ENCODE results near the gene XRCC4. TPM values are rescaled to one million over a fixed set of nuclear protein-coding genes. Genes with fewer than 3 reads are reported as not detected.

The XRCC4 gene
- total and polyA plus RNA-seq, 8 donors = 0.91 to 3.7 (median 1.8) TPM

DNA sequence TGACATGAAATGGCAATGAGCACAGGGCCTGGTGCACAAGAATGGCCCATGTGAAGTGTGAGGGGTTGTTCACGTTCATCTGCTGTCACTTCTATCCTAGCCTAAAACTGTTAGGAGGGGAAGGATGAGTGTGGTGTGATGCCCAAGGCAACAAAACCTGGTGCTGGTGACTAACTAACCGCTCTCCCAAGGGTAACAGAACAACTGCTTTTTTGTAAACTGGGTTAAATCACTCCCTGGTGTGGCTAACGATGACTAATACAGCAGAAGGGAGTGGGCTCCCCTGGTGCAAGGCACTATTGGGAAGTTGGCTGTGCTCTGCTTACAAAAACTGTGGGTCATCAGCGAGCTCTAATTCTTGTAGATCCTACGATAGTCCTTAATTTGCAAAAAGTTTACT, 291.0 kb downstream of the XRCC4 start:
- 87 to 90% methylated on average over 5 of the region's 5 CpGs for WGBS, 2 donors
- no peak overlapping the region for H3K27ac ChIP-seq
- TF ChIP-seq, protein P1, sequence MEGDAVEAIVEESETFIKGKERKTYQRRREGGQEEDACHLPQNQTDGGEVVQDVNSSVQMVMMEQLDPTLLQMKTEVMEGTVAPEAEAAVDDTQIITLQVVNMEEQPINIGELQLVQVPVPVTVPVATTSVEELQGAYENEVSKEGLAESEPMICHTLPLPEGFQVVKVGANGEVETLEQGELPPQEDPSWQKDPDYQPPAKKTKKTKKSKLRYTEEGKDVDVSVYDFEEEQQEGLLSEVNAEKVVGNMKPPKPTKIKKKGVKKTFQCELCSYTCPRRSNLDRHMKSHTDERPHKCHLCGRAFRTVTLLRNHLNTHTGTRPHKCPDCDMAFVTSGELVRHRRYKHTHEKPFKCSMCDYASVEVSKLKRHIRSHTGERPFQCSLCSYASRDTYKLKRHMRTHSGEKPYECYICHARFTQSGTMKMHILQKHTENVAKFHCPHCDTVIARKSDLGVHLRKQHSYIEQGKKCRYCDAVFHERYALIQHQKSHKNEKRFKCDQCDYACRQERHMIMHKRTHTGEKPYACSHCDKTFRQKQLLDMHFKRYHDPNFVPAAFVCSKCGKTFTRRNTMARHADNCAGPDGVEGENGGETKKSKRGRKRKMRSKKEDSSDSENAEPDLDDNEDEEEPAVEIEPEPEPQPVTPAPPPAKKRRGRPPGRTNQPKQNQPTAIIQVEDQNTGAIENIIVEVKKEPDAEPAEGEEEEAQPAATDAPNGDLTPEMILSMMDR (IDR thresholded peaks at IDR 0.05) = no peak

DNA sequence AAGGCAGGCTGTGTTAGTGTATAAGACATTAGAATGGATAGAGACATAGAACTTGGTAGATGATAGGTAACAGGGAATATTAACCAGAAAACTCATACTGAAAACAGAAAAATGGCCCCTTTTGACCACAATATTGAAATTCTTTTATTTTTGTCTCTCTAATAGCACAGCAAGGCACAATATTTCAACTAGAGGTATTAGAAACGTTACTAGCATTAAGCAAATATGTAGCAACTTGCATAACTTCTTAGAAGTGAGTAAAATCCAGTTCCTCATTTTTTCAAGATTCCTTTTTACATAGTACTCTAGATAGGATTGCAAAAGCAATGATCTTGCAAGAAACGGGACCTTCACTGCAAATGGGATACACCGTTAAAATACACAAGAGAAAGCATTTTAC, 291.5 kb downstream of the XRCC4 start:
- WGBS, 2 donors = 75 to 81% methylated on average over 3 of the region's 3 CpGs
- Histone ChIP-seq H3K9me3 (no peaks in the 10 kb centered on the region), H3K4me3 (no peak overlapping the region), H3K4me1 (no peaks in the 10 kb centered on the region), H3K27ac (no peak overlapping the region), H3K36me3 (no peaks in the 10 kb centered on the region), H3K27me3 (no peaks in the 10 kb centered on the region)
- DNase-seq (no peak), FAIRE-seq (no peak), ATAC-seq (peak in 2 of 4 donors; percentile 66 to 72)
- TF ChIP-seq, protein P1 (IDR thresholded peaks at IDR 0.05) = no peak
- intact Hi-C loops (cut with DNase I) = no loop called here

More for the DNA sequence above, 291.0 kb downstream of the XRCC4 start:
- Histone ChIP-seq H3K36me3 (no peaks in the 10 kb centered on the region), H3K9me3 (no peaks in the 10 kb centered on the region), H3K4me3 (no peak overlapping the region), H3K4me1 (no peaks in the 10 kb centered on the region), H3K27me3 (no peaks in the 10 kb centered on the region)
- FAIRE-seq (no peak), ATAC-seq (peak in 2 of 4 donors; percentile 68 to 83), DNase-seq (no peak)
- intact Hi-C loops (cut with DNase I) = no loop called here

DNA sequence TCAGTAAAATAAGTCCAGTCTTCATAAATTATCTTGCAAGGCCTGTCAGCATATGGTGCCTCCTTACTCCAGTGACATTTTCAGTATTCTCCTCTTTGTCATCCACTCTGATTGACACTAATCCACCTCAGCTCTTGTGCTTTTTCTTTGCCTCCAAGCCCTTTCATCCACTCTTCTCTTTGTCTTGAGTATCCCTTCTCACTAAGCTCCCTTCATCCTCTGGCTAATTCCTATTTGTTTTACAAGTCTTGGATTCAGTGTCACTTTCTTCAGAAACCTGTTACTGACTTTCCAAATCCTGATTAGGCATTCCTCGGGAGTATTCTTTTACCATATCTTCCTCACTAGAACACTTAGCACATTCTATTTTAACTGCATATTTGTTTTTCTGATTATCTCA, 293.6 kb downstream of the XRCC4 start:
- Histone ChIP-seq H3K4me3 (no peak overlapping the region), H3K9me3 (no peaks in the 10 kb centered on the region), H3K36me3 (no peaks in the 10 kb centered on the region), H3K4me1 (no peaks in the 10 kb centered on the region), H3K27ac (no peak overlapping the region), H3K27me3 (no peaks in the 10 kb centered on the region)
- 31 to 40% methylated on average over 1 of the region's 1 CpG for WGBS, 2 donors
- no peak for ATAC-seq
- intact Hi-C loops (cut with DNase I) = no loop called here
- TF ChIP-seq, protein P1 (IDR thresholded peaks at IDR 0.05) = no peak
- no peak for FAIRE-seq
- no peak for DNase-seq

DNA sequence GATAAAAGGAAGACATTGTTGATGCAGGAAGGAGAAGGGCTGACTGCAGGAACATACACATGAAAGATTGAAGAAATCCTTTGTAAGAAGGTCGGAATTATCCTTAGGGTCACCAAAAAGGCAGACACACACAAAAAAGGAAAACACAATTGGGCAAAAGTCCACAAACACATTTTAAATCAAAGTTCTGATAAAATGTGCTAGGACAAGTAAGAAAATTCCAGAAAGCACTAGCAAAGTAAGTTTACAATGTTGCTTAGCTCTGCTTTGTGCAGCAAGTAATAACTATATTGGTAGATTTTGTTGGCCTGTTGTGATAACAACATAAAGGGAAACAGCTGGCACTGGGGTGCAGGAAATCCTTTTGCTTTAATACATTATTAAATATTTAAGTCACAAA, 294.4 kb downstream of the XRCC4 start:
- Histone ChIP-seq H3K4me3 (no peak overlapping the region), H3K4me1 (no peaks in the 10 kb centered on the region), H3K36me3 (no peaks in the 10 kb centered on the region), H3K9me3 (no peaks in the 10 kb centered on the region), H3K27ac (no peak overlapping the region), H3K27me3 (no peaks in the 10 kb centered on the region)
- ATAC-seq (no peak), DNase-seq (no peak), FAIRE-seq (no peak)
- TF ChIP-seq, protein P1 (IDR thresholded peaks at IDR 0.05) = no peak
- intact Hi-C loops (cut with DNase I) = no loop called here
- 81 to 84% methylated on average over 1 of the region's 1 CpG for WGBS, 2 donors

DNA sequence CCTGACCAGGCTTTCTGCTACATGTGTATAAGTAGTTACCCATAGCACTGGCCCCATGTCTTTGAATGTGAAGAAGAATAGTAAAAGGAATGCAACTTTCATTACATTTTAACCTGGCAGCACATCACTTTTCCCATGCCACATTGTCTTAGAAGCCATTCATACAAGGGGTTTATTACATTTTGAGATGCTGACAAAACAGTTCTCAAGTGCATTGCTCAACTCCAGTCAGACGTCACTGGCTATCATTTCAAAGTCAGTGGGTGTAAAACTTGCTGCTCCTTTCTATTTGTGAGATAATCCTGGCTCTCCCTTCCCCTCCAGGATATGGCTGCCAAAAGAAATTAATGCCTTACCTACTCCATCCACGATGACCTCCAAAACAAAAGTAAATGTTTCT, 297.2 kb downstream of the XRCC4 start:
- intact Hi-C loops (cut with DNase I) = no loop called here
- Histone ChIP-seq H3K4me1 (no peaks in the 10 kb centered on the region), H3K27ac (peak overlapping the region in 1 of 4 donors; percentile 1), H3K36me3 (no peaks in the 10 kb centered on the region), H3K9me3 (no peaks in the 10 kb centered on the region), H3K4me3 (no peak overlapping the region), H3K27me3 (no peaks in the 10 kb centered on the region)
- WGBS, 2 donors = 58 to 60% methylated on average over 2 of the region's 2 CpGs
- TF ChIP-seq, protein P1 (IDR thresholded peaks at IDR 0.05) = no peak
- FAIRE-seq (no peak), DNase-seq (no peak), ATAC-seq (peak in 1 of 4 donors; percentile 52)

Data from pancreas (tissue), 10 donors.